GM19463 (cell line): ENCODE data around the gene ZNF182.
"Not testable (repeated sequence)": the region's sequence is repeated elsewhere in the genome, so short reads cannot be mapped to it uniquely, and the experiment has no call there.

Experiments
- ATAC-seq: cut with Tn5 transposase; IDR thresholded peaks from one replicate; pipeline ENCODE4 v1.9.1; 2021; ENCODE audit warnings: mild to moderate bottlenecking, moderate library complexity; ENCODE audit not compliant: unreplicated experiment

Gene ZNF182

DNA sequence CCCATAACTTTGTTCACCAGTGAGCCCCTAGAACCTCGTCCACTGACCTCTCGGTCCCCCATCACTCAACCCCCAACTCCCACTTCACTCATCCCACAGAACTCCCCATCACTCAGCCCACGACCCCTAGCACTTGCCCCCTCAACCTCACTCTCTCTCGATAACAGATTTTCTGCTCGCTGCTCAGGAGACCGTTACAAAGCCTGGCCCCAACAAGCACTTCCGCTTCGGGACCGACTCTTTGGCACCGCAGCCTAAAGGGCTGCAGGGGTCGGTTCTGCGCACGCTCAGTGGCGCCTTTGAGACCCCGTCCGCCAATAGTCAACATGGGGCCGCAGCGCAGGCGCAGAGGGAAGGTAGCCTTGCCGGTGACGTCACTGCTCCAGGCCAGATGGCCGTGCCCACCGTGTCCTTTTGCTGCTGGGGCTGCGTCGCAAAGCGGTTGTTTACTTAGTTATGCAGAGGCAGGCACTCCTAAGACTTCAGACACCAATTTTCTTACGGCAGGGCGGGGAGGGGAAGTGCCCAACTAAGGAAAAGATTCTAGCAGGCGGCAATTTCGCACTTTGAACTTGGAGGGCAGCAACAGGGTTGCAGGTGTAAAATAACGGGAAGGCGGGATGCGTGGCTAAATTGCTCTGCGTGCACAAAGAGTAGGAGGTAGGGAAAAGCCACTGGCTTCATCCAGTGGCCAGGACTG, at the start of gene ZNF182:
Gene ZNF182 (minus strand): TSS at position 232 of the 700 bp plus-strand sequence. CDS start 1,380 bp downstream, outside the sequence.
- ATAC-seq: peak; percentile 97

GRCh38 chrX:48046846-48047245, 43.1 kb upstream of the ZNF182 start:
- ATAC-seq: no peak

GRCh38 chrX:48045410-48046311, 41.9 kb upstream of the ZNF182 start:
- no peak for ATAC-seq

DNA sequence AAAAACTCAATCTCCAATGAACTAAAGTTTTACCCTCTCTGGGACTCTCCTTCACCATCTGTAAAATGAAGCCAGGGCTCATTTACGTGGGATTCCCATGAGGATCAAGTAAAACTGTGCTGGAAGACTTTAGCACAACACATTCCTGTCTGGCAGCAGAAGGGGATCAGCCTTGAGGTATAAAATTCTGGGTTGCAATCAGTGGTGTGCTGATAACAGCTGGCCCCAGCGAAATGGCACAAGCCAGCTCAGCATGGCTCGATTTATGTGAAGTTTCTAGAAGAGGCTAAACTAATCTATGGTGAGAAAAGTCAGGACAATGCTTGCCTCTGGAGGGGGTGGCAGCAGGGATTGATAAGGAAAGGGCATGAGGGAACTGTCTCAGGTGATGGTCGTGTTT, 39.3 kb upstream of the ZNF182 start:
- ATAC-seq: no peak

GRCh38 chrX:48035891-48036290, 32.1 kb upstream of the ZNF182 start:
- ATAC-seq: no peak

- not testable (repeated sequence) for ATAC-seq
These were observed 26.9 kb upstream of the ZNF182 start for GRCh38 chrX:48030641-48031173.

GRCh38 chrX:48030237-48030636, 26.4 kb upstream of the ZNF182 start:
- ATAC-seq: no peak

DNA sequence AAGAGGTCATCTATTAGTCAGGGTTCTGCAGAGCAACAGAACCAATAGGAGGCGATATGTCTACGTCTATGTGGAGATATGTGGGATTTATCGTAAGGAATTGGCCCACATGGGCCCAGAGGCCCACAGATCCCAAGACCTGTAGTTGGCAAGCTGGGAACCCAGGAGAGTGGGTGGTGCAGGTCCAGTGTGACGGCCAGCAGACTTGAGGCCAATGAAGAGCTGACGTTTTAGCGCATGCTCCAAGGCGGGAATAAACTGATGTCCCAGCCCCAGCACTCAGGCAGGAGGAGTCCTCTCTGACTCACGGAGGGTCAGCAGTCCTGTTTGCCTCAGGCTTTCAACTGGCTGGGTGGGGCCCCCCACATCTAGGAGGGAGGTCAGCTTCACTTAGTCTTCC, 24.3 kb upstream of the ZNF182 start:
- no peak for ATAC-seq

- ATAC-seq: not testable (repeated sequence)
These were observed 23.8 kb upstream of the ZNF182 start for GRCh38 chrX:48027545-48027944.

DNA sequence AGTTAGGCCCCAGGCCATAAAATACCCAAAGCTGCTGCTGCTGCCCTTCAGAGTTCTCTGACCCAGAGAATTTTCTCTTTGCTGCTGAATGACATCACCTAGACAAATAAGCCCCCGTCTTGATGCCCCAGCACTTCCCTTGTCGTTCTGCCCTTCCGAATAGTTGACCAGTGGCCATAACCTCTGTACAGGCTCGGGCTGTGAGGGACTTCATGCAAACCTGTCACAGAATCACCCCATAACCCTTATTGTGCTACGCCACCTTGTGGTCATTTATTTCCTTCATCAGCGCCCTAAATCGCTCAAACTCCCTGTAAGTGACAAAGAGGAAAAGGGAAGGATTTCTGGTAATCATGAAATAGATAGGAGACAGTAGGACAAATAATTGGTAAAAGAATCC, 21.8 kb upstream of the ZNF182 start:
- ATAC-seq: peak; percentile 42

- ATAC-seq: no peak
These were observed 18.9 kb upstream of the ZNF182 start for GRCh38 chrX:48022738-48023137.

- no peak for ATAC-seq
These were observed 18.3 kb upstream of the ZNF182 start for GRCh38 chrX:48022100-48022499.

GRCh38 chrX:48021026-48021900, 17.5 kb upstream of the ZNF182 start:
- no peak for ATAC-seq

DNA sequence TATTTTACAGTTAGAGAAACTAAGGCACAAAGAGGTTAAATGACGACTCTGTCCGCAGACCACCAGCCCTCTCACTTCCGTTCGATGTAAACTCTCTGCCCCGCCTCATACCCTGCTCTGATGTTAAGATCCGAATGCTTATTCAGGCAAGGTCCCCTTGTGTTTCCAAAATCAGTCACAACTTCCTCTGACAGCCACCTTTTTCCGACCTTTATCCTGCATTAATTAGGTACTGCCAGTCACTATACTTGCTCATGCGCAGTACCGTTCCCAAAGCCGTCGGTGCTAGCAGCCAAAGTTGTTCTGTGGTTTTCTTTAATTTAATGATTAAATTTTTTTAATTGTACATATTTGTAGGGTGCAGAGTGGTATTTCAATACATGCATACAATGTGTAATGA, 16.7 kb upstream of the ZNF182 start:
- not testable (repeated sequence) for ATAC-seq

DNA sequence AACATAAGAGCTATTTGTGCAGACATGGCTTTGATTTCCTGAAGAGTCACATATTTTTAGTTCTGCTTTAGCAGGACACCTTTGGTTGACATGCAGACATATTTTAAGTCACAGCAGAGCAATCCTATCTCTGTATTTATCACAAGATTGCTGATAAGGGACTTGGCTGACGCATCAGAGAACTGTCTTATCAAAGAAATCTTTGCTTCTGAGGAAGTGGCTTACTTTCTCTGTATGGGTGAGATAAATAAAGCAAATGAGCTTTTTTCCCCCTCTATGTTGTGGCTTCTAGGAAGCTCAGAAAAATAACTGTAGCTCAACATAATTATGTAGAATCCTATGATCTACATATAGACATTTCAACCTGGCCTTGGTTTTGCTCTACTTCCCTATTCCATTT, 16.1 kb upstream of the ZNF182 start:
- ATAC-seq: not testable (repeated sequence)

DNA sequence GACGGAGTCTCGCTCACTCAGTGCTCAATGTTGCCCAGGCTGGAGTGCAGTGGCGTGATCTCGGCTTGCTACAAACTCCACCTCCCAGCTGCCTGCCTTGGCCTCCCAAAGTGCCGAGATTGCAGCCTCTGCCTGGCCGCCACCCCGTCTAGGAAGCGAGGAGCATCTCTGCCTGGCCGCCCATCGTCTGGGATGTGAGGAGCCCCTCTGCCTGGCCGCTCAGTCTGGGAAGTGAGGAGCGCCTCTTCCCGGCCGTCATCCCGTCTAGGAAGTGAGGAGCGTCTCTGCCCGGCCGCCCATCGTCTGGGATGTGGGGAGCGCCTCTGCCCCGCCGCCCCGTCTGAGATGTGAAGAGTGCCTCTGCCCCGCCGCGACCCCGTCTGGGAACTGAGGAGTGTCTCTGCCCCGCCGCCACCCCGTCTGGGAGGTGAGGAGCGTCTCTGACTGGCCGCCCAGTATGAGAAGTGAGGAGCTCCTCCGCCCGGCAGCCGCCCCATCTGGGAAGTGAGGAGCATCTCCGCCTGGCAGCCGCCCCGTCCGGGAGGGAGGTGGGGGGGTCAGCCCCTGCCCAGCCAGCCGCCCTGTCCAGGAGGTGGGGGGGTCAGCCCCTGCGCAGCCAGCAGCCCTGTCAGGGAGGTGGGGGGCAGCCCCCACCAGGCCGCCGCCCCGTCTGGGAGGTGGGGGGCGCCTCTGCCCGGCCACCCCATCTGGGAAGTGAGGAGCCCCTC, 13.0 kb upstream of the ZNF182 start:
- ATAC-seq: not testable (repeated sequence)

GRCh38 chrX:48009445-48009960, 5.7 kb upstream of the ZNF182 start:
- ATAC-seq: not testable (repeated sequence)

- ATAC-seq: not testable (repeated sequence)
These were observed 2.9 kb upstream of the ZNF182 start, which contains the start of gene SPACA5 for GRCh38 chrX:48006688-48007087. SPACA5 (plus strand) TSS chrX:48006988; CDS start chrX:48007803, 815 bp downstream.

DNA sequence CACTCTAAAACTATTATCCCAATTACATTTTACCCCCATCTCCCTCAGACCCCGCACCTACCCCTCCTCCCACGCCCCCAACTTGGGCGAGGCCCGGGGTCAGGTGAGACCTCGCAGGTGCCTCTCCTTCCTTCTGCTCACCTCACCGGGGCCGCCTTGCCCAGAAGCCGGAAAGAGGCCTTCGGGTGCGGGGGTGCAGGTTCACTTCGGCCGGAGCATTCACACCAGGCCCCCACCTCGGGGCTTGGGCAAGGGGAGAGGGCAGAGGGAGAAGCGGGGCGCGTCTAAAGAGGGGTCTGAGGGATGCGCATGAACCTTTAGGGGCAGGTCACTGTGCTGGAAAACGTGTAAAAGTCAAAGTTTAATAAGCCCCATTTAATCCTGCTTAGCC, 427 bp downstream of the ZNF182 start:
- ATAC-seq: no peak

- no peak for ATAC-seq
These were observed 860 bp downstream of the ZNF182 start for GRCh38 chrX:48002929-48003328.
